Measurements from ENCODE around the gene PAK6. TPM values are rescaled to one million over a fixed set of nuclear protein-coding genes. Genes with fewer than 3 reads are reported as not detected.

Gene PAK6
- total and polyA plus RNA-seq, 2 experiments from 2014 or later: 2.6 to 2.7 TPM

- Histone ChIP-seq H3K4me1 (ENCODE audit: insufficient read depth) (peaks cover 43% of the 10 kb centered on the region), H3K9me3 (ENCODE audit: low read depth) (no peaks in the 10 kb centered on the region), H3K27ac (peak overlapping the region; percentile 76), H3K4me3 (no peak overlapping the region), H4K20me1 (ENCODE audit: insufficient read depth, poor library complexity, severe bottlenecking) (no peaks in the 10 kb centered on the region), H3K4me2 (peak overlapping the region; percentile 27), H3K36me3 (replicated peaks; ENCODE audit: insufficient read depth, low read depth) (no peaks in the 10 kb centered on the region), H2AFZ (no peak overlapping the region), H3K9me2 (replicated peaks; ENCODE audit: insufficient read depth) (no peaks in the 10 kb centered on the region), H3K27me3 (peaks cover 50% of the 10 kb centered on the region), H3K79me2 (no peaks in the 10 kb centered on the region)
- TF ChIP-seq CTCF (IDR thresholded peaks at IDR 0.05; ENCODE audit: poor library complexity): no peak
- no peak for TF ChIP-seq EZH2 (IDR thresholded peaks at IDR 0.05; ENCODE audit: borderline replicate concordance)
- TF ChIP-seq EZH2phosphoT487 (IDR thresholded peaks at IDR 0.05; ENCODE audit: low read depth, severe bottlenecking, unreplicated experiment): no peak
- DNase-seq (ENCODE audit: low spot score): no peak
- 58% methylated on average over 7 of the region's 7 CpGs for WGBS (ENCODE audit: low lambda C conversion rate, missing lambda C conversion rate)
Measured at GRCh38 chr15:40286061-40286532, 47.2 kb downstream of the PAK6 start.

DNA sequence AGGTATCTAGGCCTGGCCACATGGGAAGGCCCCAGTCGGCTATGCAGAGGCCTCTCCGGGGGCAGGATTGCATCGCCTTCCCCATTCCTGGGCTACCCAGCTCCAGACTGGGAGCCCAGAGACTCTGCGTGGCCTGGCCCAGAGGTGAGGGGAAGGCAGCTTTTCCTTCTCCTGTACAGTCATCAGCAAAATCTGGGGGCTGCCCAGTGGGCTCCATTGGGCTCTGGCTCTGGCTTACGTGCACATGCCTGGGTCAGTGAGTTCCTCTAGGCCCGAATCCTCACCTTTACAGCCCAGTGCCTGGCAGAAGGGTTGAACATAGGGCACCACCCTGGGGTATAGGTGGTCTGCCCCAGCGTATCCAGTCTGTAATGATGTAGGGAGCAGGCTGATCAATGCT, 47.9 kb downstream of the PAK6 start:
- WGBS (ENCODE audit: low lambda C conversion rate, missing lambda C conversion rate): 83% methylated on average over 7 of the region's 7 CpGs
- H3K27me3 ChIP-seq: peaks cover 50% of the 10 kb centered on the region
- H3K9me3 ChIP-seq (ENCODE audit: low read depth): no peaks in the 10 kb centered on the region
- H3K27ac ChIP-seq: no peak overlapping the region
- H2AFZ ChIP-seq: no peak overlapping the region
- no peaks in the 10 kb centered on the region for H3K79me2 ChIP-seq
- no peaks in the 10 kb centered on the region for H3K9me2 ChIP-seq (replicated peaks; ENCODE audit: insufficient read depth)
- H4K20me1 ChIP-seq (ENCODE audit: insufficient read depth, poor library complexity, severe bottlenecking): no peaks in the 10 kb centered on the region
- no peak overlapping the region for H3K4me2 ChIP-seq
- H3K4me1 ChIP-seq (ENCODE audit: insufficient read depth): peaks cover 45% of the 10 kb centered on the region
- H3K4me3 ChIP-seq: no peak overlapping the region
- no peaks in the 10 kb centered on the region for H3K36me3 ChIP-seq (replicated peaks; ENCODE audit: insufficient read depth, low read depth)
- no peak for DNase-seq (ENCODE audit: low spot score)
- TF ChIP-seq EZH2 (IDR thresholded peaks at IDR 0.05; ENCODE audit: borderline replicate concordance) (no peak), EZH2phosphoT487 (IDR thresholded peaks at IDR 0.05; ENCODE audit: low read depth, severe bottlenecking, unreplicated experiment) (no peak), CTCF (IDR thresholded peaks at IDR 0.05; ENCODE audit: poor library complexity) (no peak)

DNA sequence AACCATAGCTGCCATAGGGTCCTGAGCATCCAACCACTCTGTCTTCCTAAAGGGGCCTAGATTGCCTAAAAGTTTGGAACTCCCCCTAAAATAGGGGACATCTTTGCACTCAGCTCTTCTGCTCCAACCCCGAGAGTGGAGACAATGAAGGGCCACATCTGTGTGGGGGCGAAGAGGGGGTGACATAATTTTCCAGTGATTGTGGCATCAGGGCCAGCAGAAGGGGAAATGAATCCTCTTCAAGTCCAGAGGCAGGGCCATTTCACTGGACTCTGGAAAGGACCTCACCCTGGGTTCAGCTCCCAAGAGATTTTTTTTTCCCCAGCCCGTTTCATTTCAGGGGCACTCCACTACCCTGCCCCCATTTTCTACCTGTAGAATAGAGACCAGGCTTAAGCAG, 48.6 kb downstream of the PAK6 start:
- Histone ChIP-seq H3K4me2 (no peak overlapping the region), H3K9me3 (ENCODE audit: low read depth) (no peaks in the 10 kb centered on the region), H3K4me1 (ENCODE audit: insufficient read depth) (peaks cover 40% of the 10 kb centered on the region), H3K79me2 (no peaks in the 10 kb centered on the region), H4K20me1 (ENCODE audit: insufficient read depth, poor library complexity, severe bottlenecking) (no peaks in the 10 kb centered on the region), H3K9me2 (replicated peaks; ENCODE audit: insufficient read depth) (no peaks in the 10 kb centered on the region), H3K36me3 (replicated peaks; ENCODE audit: insufficient read depth, low read depth) (no peaks in the 10 kb centered on the region), H3K27me3 (peaks cover 51% of the 10 kb centered on the region), H3K4me3 (no peak overlapping the region), H2AFZ (no peak overlapping the region), H3K27ac (no peak overlapping the region)
- no peak for DNase-seq (ENCODE audit: low spot score)
- TF ChIP-seq EZH2phosphoT487 (IDR thresholded peaks at IDR 0.05; ENCODE audit: low read depth, severe bottlenecking, unreplicated experiment) (no peak), EZH2 (IDR thresholded peaks at IDR 0.05; ENCODE audit: borderline replicate concordance) (no peak), CTCF (IDR thresholded peaks at IDR 0.05; ENCODE audit: poor library complexity) (no peak)
- 91% methylated on average over 3 of the region's 3 CpGs for WGBS (ENCODE audit: low lambda C conversion rate, missing lambda C conversion rate)

- H3K4me2 ChIP-seq: no peak overlapping the region
- no peaks in the 10 kb centered on the region for H3K79me2 ChIP-seq
- H3K9me3 ChIP-seq (ENCODE audit: low read depth): no peaks in the 10 kb centered on the region
- no peaks in the 10 kb centered on the region for H4K20me1 ChIP-seq (ENCODE audit: insufficient read depth, poor library complexity, severe bottlenecking)
- TF ChIP-seq EZH2 (IDR thresholded peaks at IDR 0.05; ENCODE audit: borderline replicate concordance) (no peak), CTCF (IDR thresholded peaks at IDR 0.05; ENCODE audit: poor library complexity) (no peak), EZH2phosphoT487 (IDR thresholded peaks at IDR 0.05; ENCODE audit: low read depth, severe bottlenecking, unreplicated experiment) (no peak)
- WGBS (ENCODE audit: low lambda C conversion rate, missing lambda C conversion rate): 73% methylated on average over 4 of the region's 4 CpGs
- H3K27ac ChIP-seq: no peak overlapping the region
- DNase-seq (ENCODE audit: low spot score): no peak
- no peak overlapping the region for H3K4me3 ChIP-seq
- H3K4me1 ChIP-seq (ENCODE audit: insufficient read depth): peaks cover 36% of the 10 kb centered on the region
- no peak overlapping the region for H2AFZ ChIP-seq
- H3K27me3 ChIP-seq: peaks cover 51% of the 10 kb centered on the region
- H3K36me3 ChIP-seq (replicated peaks; ENCODE audit: insufficient read depth, low read depth): no peaks in the 10 kb centered on the region
- no peaks in the 10 kb centered on the region for H3K9me2 ChIP-seq (replicated peaks; ENCODE audit: insufficient read depth)
Measured at GRCh38 chr15:40287968-40288367, 49.1 kb downstream of the PAK6 start.

Data from hepatocyte (in vitro differentiated cells).